DND-41 (cell line): ENCODE results near the gene SMTNL2.

Experiments
- EZH2 ChIP-seq: IDR thresholded peaks from 3 replicates; pipeline ENCODE4 v1.6.1; 2012; ENCODE audit warnings: borderline replicate concordance, low read depth, mild to moderate bottlenecking, moderate library complexity, low read length, inconsistent platforms; ENCODE audit not compliant: severe bottlenecking
- TF ChIP-seq, protein P1 (sequence below): IDR thresholded peaks from 2 replicates; pipeline ENCODE4 v1.5.1; 2012; ENCODE audit warnings: borderline replicate concordance, low read length, moderate library complexity, mild to moderate bottlenecking; ENCODE audit not compliant: poor library complexity, severe bottlenecking; ENCODE audit errors: extremely low read depth

DNA sequence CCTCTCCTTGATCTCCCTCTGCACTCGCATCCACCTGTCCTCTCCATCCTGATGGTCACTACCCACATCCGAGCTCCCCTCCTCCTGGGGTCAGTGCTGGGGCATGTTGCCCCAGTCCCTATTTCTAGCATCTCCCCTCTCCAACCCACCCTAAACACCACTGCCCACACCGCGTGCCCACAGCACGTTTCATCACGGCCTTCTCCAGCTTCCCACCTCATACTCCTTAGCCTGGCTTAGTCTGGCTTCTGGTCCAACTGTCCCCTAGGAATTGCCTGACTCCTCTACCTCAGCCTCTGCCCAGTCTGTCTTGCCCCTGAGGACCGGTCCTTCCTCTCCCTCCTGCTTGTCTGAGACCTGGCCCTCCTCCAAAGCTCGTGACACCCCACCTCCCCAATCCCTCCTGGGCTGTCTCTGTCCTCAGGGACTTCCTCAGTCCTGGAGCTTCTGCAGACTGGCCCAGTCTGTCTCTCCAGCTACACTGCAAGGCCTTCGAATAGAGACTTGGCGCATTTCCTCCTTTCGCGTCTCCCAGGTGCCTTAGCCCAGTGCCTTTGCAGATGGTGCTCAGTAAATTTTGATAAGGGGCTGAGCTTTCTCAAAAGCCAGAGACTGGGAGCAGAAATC, 52.3 kb downstream of the SMTNL2 start:
- TF ChIP-seq, protein P1, sequence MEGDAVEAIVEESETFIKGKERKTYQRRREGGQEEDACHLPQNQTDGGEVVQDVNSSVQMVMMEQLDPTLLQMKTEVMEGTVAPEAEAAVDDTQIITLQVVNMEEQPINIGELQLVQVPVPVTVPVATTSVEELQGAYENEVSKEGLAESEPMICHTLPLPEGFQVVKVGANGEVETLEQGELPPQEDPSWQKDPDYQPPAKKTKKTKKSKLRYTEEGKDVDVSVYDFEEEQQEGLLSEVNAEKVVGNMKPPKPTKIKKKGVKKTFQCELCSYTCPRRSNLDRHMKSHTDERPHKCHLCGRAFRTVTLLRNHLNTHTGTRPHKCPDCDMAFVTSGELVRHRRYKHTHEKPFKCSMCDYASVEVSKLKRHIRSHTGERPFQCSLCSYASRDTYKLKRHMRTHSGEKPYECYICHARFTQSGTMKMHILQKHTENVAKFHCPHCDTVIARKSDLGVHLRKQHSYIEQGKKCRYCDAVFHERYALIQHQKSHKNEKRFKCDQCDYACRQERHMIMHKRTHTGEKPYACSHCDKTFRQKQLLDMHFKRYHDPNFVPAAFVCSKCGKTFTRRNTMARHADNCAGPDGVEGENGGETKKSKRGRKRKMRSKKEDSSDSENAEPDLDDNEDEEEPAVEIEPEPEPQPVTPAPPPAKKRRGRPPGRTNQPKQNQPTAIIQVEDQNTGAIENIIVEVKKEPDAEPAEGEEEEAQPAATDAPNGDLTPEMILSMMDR: no peak
- TF ChIP-seq EZH2: no peak
